ENCODE data around the gene C3orf70. TPM values are rescaled to one million over a fixed set of nuclear protein-coding genes. Genes with fewer than 3 reads are reported as not detected.

C3orf70 gene
- total RNA-seq (2014; rRNA removed; shearing (Covaris generic)): 0.06 TPM in 1 of 2 replicates, not detected in the other

GRCh38 chr3:185152410-185153170 is at the start of gene C3orf70:
C3orf70 (minus strand) TSS chr3:185153060; CDS start chr3:185152823, 237 bp downstream.
- peak; percentile 71 for DNase-seq (ENCODE audit: low spot score)
- in situ Hi-C loops (cut with HindIII; ENCODE audit: low sequenced_read_pairs): no loop called here

- in situ Hi-C loops (cut with HindIII; ENCODE audit: low sequenced_read_pairs): no loop called here
- no peak for DNase-seq (ENCODE audit: low spot score)
Measured at GRCh38 chr3:185200639-185201038, 47.8 kb upstream of the C3orf70 start.

GRCh38 chr3:185199671-185200070 is 46.8 kb upstream of the C3orf70 start:
- DNase-seq (ENCODE audit: low spot score): no peak
- in situ Hi-C loops (cut with HindIII; ENCODE audit: low sequenced_read_pairs): no loop called here

- no peak for DNase-seq (ENCODE audit: low spot score)
- in situ Hi-C loops (cut with HindIII; ENCODE audit: low sequenced_read_pairs): no loop called here
Measured at GRCh38 chr3:185199206-185199605, 46.3 kb upstream of the C3orf70 start.

- in situ Hi-C loops (cut with HindIII; ENCODE audit: low sequenced_read_pairs): no loop called here
- no peak for DNase-seq (ENCODE audit: low spot score)
Measured at GRCh38 chr3:185197068-185197467, 44.2 kb upstream of the C3orf70 start.

GRCh38 chr3:185195652-185196051 is 42.8 kb upstream of the C3orf70 start:
- DNase-seq (ENCODE audit: low spot score): no peak
- in situ Hi-C loops (cut with HindIII; ENCODE audit: low sequenced_read_pairs): no loop called here

GRCh38 chr3:185188816-185189215 is 36.0 kb upstream of the C3orf70 start:
- in situ Hi-C loops (cut with HindIII; ENCODE audit: low sequenced_read_pairs): no loop called here
- no peak for DNase-seq (ENCODE audit: low spot score)

- no peak for DNase-seq (ENCODE audit: low spot score)
- in situ Hi-C loops (cut with HindIII; ENCODE audit: low sequenced_read_pairs): no loop called here
Measured at GRCh38 chr3:185187391-185187790, 34.5 kb upstream of the C3orf70 start.

GRCh38 chr3:185176750-185177359 is 24.0 kb upstream of the C3orf70 start:
- in situ Hi-C loops (cut with HindIII; ENCODE audit: low sequenced_read_pairs): no loop called here
- peak; percentile 53 for DNase-seq (ENCODE audit: low spot score)

GRCh38 chr3:185175370-185175987 is 22.6 kb upstream of the C3orf70 start:
- DNase-seq (ENCODE audit: low spot score): peak; percentile 3
- in situ Hi-C loops (cut with HindIII; ENCODE audit: low sequenced_read_pairs): no loop called here

- in situ Hi-C loops (cut with HindIII; ENCODE audit: low sequenced_read_pairs): no loop called here
- no peak for DNase-seq (ENCODE audit: low spot score)
Measured at GRCh38 chr3:185172086-185173049, 19.5 kb upstream of the C3orf70 start.

GRCh38 chr3:185164428-185165217 is 11.8 kb upstream of the C3orf70 start:
- DNase-seq (ENCODE audit: low spot score): no peak
- in situ Hi-C loops (cut with HindIII; ENCODE audit: low sequenced_read_pairs): no loop called here

- no peak for DNase-seq (ENCODE audit: low spot score)
- in situ Hi-C loops (cut with HindIII; ENCODE audit: low sequenced_read_pairs): no loop called here
Measured at GRCh38 chr3:185162634-185163033, 9.8 kb upstream of the C3orf70 start.

GRCh38 chr3:185161761-185162160 is 8.9 kb upstream of the C3orf70 start:
- DNase-seq (ENCODE audit: low spot score): no peak
- in situ Hi-C loops (cut with HindIII; ENCODE audit: low sequenced_read_pairs): no loop called here

- DNase-seq (ENCODE audit: low spot score): no peak
- in situ Hi-C loops (cut with HindIII; ENCODE audit: low sequenced_read_pairs): no loop called here
Measured at GRCh38 chr3:185157347-185157746, 4.5 kb upstream of the C3orf70 start.

GRCh38 chr3:185155678-185156077 is 2.8 kb upstream of the C3orf70 start:
- no peak for DNase-seq (ENCODE audit: low spot score)
- in situ Hi-C loops (cut with HindIII; ENCODE audit: low sequenced_read_pairs): no loop called here

GRCh38 chr3:185153861-185154629 is 1.2 kb upstream of the C3orf70 start:
- in situ Hi-C loops (cut with HindIII; ENCODE audit: low sequenced_read_pairs): no loop called here
- peak; percentile 94 for DNase-seq (ENCODE audit: low spot score)

Measured in G401 (cell line).